NCI-H1436 (cell line): ENCODE results near the gene RAE1.

ENCODE experiments used
- DNase-seq: peaks from one replicate; lab custom pipeline; 2025; lab: John Stamatoyannopoulos, UW

Gene RAE1

GRCh38 chr20:57372157-57372556 lies 21.1 kb downstream of the RAE1 start:
- DNase-seq = no peak

GRCh38 chr20:57372581-57373350 lies 21.7 kb downstream of the RAE1 start:
- DNase-seq = no peak

- no peak for DNase-seq
These were observed 23.4 kb downstream of the RAE1 start for GRCh38 chr20:57374343-57374930.

- DNase-seq = no peak
These were observed 24.0 kb downstream of the RAE1 start for GRCh38 chr20:57374931-57375651.

GRCh38 chr20:57375652-57376230 lies 24.7 kb downstream of the RAE1 start:
- no peak for DNase-seq

- DNase-seq = no peak
These were observed 26.3 kb downstream of the RAE1 start for GRCh38 chr20:57377350-57377749.

GRCh38 chr20:57378107-57378506 lies 27.1 kb downstream of the RAE1 start:
- DNase-seq = no peak

- no peak for DNase-seq
These were observed 27.7 kb downstream of the RAE1 start for GRCh38 chr20:57378646-57379262.

- DNase-seq = no peak
These were observed 28.2 kb downstream of the RAE1 start for GRCh38 chr20:57379263-57379647.

GRCh38 chr20:57380081-57380750 lies 29.2 kb downstream of the RAE1 start:
- DNase-seq = no peak

- DNase-seq = peak; percentile 57
These were observed 30.8 kb downstream of the RAE1 start for GRCh38 chr20:57381596-57382503.

GRCh38 chr20:57382516-57382915 lies 31.5 kb downstream of the RAE1 start:
- no peak for DNase-seq

GRCh38 chr20:57383447-57384347 lies 32.6 kb downstream of the RAE1 start:
- DNase-seq = no peak

GRCh38 chr20:57384486-57384885 lies 33.4 kb downstream of the RAE1 start:
- DNase-seq = no peak

GRCh38 chr20:57384953-57385761 lies 34.1 kb downstream of the RAE1 start:
- no peak for DNase-seq

- DNase-seq = no peak
These were observed 34.9 kb downstream of the RAE1 start for GRCh38 chr20:57385940-57386339.

GRCh38 chr20:57386762-57387161 lies 35.7 kb downstream of the RAE1 start:
- no peak for DNase-seq

GRCh38 chr20:57387463-57387862 lies 36.4 kb downstream of the RAE1 start:
- DNase-seq = no peak

- no peak for DNase-seq
These were observed 36.9 kb downstream of the RAE1 start for GRCh38 chr20:57387945-57388371.
